GOT3 (cell line): ENCODE measurements around the gene ADAM19.
"Not testable (repeated sequence)": the region's sequence is repeated elsewhere in the genome, so short reads cannot be mapped to it uniquely, and the experiment has no call there.

Experiments
- DNase-seq: peaks from one replicate; lab custom pipeline; 2025; ENCODE audit warnings: mixed read lengths; lab: John Stamatoyannopoulos, UW

The ADAM19 gene

DNA sequence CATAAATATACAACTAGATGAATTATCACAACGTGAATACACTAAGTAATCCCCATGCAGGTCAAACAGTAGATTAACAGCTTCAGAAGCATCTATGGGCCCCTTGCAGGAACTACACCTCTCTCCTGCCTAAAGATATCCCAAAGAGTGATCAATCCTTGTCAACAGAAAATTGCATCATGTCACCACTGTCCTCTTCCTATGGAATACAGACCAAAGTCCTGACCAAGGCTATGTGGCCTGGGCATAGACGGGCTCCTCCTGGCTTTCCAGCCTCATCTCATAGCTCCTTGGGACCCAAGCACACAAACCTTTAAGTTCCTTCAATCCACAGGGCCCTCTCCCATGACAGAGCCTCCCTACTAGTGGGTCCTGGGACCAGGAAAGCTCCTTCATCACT lies 90.2 kb downstream of the ADAM19 start:
- no peak for DNase-seq

DNA sequence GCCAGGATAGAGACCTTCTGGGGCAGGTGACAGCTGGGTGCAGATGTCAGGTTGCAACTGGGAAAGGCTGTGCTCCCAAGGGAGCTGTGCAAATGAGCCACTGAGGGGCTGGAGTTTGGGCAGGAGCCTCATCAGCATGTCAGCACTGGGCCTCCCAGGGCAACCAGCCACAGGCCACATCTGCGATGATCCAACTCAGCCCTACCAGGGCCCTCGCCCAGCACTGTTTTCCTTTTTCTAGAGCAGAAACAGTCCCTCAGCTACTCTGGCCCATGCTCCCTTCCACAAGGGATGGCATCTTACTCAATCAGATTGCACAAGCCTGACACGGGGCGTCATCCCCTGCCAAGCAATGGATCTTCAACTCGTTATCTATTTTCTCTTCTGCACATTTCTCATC lies 90.8 kb downstream of the ADAM19 start:
- peak; percentile 25 for DNase-seq

DNA sequence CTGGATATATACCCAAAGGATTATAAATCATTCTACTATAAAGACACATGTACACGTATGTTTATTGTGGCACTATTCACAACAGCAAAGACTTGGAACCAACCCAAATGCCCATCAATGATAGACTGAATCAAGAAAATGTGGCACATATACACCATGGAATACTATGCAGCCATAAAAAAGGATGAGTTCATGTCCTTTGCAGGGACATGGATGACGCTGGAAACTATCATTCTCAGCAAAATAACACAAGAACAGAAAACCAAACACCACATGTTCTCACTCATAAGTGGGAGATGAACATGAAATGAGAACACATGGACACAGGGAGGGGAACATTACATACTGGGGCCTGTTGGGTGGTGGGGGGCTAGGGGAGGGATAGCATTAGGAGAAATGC lies 92.9 kb downstream of the ADAM19 start:
- DNase-seq, result not testable (repeated sequence)

DNA sequence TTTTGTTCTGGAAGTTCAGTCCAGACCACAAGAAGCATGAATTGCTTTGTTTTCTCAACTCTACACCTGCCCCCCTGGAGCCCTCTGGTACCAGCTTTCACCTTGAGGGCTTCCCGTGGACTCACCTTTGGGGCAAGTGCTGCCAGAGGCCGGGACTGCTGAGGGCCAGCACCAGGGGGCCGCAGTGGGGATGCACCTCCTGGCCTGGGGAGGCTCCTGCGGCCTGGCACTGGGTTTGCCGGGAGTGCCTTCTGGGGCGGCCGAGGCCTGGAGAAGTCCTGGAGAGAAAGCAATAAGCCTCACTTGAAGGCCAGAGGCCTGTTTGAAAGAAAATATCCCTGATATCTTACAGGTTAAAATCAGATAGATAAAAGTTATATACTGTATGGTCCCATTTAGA lies 93.9 kb downstream of the ADAM19 start:
- no peak for DNase-seq

DNA sequence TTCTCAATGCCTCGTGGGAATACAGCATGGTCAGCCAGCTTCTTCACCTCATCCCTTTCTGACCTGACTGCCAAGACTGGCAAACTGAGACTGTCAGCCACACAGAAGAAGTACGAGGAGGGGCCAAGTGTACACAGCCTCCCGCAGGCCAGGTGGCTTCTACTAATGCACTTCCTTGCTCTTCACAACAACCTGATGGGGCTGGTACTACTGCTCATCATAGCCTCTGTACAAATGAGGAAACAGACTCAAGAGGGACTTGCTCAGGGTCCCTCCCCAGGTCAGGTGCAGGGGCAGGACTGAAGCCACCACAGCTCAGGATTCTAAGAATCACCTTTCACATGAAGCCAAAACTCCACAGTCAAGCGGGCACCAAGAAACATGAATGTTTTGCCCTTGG lies 94.3 kb downstream of the ADAM19 start:
- no peak for DNase-seq

DNA sequence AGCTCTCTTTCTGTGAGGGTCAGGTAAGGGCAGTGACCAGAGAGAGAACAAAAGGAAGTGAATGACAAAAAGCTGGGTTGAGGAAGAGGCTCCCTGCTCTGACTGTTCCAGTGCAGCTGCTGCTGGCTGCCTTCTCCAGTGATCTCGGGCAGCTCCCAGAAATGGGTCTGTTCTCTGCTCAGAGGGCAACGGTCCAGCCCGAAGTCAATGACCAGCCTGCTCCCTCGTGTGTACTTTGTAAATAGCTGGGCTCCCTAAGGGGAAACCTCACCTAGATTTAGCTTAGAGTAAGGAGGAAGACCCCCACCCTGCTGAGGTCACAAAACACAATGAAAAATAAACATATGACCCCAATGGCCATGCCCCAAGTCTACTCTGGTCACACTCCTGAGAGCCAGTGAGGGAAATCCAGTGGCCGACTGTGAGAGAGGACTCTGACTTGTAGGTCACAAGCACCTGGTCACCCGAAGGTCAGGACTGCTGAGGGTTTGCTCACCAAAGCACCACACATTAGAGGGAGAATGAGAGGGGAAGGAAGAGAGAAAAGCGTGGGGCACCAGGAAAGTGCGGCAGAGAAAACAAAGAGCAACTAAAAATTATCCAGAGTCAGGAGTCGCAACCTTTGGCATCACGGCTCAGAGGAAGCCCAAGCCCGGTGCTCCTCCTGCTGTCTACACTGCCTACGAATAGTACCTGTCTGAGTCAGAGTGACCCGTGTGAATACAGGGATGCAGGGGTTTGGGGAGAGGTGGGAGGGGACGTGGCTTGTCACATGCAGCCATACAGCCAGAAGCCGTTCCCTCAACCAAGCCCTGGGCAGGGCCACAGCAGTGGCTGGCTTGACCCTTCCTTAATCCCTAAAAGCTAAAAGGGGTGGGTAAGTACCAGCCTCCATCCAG lies 95.7 kb downstream of the ADAM19 start:
- DNase-seq, result no peak

DNA sequence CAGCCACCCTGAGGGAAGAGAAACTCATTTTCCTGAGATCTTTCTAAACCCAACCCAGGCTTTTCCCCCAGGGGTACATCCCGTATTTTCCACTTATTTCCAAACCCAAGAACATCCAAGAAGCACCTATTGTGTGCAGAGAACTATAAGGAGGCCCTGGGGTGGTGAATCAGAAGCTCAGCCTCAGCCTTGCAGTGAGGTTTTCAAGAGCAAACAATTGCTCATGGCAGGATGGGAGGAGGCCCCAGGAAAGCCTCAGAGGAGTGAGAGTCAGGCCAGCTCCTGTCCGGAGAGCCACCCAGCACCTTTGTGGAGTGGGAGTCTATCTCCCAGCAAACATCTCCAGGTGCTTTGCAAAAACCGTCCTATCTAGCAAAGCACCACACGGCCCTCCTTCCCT lies 96.4 kb downstream of the ADAM19 start:
- DNase-seq, result no peak

DNA sequence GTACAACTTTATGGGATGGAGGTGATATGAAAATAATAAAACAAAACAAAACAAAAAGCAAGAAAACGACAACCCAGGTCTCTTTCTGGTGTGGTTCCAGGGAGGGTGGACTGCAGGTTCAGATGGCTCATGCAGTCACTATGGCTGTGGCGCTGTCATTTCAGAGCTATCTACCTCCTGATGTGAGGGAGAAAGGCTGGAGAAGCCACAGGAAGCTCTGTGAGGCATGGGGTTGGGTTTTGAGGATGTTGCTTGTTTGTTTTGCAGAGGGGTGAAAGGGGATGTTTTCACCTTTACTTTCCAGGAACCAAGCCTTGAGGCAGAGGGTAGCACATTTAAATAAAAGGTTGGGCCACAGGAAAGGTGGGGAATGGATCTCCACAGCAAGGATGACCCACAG lies 96.8 kb downstream of the ADAM19 start:
- no peak for DNase-seq

DNA sequence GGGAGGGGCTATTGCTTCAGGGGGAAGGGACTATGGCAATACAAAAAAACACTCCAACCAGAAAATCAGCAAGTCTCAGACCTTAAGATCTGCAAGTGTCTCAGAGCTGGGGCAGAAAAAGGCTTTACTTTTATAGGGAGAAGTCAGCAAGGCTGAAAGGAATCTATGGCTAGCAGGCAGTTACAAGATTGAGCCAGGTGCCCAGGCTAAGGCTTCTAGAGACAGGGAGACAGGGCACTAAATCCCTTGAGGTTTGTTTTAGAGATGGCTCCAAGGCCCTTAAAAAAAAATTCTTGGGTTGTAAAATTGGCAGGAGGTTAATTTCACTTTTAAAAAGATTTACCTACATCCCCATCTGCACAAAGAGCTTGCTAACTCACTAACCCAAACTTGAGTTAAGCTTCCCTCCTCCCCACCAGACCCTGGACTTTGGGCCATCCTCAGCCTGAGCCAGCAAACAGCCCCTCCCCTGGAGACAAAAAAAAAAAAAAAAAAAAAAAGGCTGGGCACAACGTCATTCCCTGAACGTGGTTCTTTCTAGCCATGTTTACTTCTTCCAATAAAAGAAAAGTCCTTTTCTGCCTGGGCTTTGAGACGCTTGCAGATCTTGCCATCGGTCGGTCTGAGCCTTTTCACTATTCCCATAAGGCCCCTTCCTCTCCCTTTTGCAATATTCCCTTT lies 97.6 kb downstream of the ADAM19 start:
- no peak for DNase-seq

DNA sequence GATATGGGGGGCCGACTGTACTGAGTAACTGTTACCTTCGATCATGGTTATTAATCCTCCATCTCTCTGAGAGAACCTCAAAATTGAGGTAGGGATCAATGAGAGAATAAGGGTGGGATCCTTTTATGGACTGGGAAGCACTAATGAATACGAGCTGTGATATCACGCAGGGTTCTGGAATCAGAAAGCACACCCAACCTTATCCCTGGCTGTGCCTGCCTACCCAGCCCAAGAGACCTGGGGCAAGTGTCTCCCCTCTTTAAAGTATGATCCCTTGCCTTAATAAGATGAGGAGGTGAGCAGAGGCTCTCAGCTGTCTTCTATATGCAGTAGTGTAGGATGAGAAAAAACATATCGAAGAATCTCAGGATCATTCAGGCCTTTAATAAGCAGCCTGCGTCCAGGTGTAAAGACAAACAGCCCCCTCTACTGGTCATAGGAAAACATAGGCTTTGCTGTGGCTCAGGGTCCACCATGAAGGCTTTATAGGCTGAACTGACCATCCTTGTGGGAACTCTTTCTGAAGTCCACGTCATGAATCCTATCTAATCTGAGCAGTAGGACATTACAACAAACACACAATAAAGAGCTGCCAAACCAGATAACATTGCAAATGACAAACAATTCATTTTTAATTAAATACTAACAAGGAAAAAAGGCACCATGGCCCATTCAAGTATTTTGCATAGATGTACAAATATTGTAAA lies 98.7 kb downstream of the ADAM19 start:
- DNase-seq, result no peak

DNA sequence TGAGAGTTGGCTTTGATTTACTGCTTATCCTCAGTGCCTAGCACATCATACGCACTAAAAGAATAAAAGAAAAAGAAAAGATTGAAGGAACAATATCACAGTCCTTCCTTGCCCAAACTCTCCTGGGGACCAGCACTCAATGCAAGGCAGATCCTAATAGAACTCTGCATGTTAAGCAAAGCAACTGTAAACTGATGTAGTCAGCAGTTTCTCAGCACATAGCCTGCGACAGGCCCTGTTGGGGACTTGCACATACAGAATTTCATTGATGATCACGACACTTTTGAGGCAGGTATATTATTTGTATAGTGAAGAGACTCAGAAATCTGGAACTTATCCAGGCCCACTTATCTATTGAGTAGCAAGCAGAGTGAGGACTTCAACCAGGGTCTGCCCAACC lies 100.1 kb downstream of the ADAM19 start:
- no peak for DNase-seq

DNA sequence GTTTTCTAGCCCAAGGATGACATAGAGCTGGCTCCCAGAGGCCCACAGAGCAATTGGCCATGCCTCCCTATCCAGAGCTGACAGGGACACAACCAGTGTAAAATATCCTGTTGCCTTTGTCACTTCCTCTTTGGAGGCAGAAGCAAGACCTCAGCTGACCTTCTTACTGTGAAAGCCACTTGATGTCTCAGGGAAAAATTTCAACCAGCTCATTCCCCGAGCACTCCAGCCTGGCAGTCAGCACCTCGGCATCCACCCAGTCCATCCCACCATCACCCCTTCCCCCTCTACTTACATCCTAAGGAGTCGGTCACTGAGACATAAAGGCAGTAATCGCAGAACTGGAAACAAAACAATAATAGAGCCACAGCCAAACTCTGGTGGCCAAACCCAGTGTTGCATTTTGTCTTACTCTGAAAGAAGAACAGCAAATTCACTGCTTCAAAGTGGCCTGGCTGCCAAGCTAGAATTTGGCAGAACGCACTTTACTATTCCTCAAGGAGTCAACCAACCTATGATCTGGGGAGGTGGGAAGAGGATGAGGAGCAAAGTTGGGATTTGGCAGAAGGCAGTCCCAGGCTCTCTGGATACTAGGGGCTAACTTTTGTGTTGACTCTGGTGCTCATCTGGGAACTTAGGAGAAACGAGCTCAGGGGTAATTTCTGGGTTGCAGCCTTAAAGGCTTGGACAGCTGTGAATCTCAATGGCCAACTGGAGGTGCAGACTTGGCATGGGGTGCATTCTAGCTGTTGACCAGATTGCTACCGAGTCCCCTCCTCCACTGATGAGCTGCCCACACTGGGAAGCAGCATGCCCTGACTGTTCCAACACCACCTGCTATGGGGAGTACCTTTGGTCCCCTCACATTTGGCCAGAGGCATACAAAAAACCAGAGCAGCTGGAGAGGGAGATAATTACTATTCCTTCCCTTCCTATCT lies 101.9 kb downstream of the ADAM19 start:
- no peak for DNase-seq

DNA sequence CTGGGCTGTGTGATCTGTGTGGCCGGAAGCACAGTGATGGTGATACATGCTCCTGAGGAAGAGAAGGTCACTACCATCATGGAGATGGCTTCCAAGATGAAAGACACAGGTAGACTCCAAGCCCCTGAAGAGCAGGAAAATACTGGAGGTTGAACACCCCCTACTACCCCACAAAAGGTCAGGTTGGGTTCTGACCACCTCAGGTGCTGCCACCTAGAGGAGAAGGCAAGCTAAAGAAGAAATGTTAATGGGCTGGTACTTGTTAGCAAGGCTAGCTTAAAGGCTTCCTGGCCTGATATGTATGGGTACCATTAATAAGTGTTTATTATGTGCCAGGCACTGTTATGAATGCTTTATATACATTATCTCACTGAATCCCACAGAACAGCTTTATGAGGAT lies 103.9 kb downstream of the ADAM19 start:
- no peak for DNase-seq

DNA sequence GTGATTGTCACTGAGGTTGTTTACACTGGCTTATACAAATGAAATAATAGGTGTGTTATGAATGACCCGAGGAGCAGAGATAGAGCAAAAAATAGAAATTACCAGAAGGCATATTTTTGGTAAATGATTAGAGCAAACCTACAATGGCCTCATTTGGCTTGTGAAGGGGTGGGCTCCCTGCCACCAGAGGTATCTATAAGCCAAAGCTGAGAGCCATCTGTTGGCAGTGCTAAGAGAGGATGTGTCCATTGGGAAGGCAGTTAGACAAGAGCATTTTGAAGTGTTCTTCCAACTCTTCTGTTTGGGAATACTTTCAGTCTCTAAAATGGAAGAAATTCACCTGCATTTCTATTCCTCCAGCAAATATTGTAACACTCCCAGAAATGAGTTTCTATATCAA lies 104.9 kb downstream of the ADAM19 start:
- DNase-seq, result no peak

DNA sequence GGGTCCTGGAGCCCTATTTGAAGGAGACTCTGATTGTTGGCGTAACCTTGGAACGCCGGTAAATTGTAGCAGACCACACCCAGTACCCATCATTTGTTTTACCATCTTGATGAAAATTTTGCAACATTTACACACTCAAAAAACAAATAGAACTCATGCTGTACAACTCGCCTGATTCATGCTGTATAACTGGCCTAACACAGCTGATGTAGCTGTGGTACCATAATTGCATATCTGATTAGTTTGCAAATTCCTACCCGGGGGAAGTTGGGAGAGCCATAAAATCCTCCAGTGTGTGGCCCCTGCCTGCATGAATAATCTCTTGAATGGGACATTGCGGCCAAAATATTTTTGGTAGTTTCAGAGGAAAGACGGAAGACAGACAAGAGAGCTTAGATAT lies 105.9 kb downstream of the ADAM19 start:
- no peak for DNase-seq

DNA sequence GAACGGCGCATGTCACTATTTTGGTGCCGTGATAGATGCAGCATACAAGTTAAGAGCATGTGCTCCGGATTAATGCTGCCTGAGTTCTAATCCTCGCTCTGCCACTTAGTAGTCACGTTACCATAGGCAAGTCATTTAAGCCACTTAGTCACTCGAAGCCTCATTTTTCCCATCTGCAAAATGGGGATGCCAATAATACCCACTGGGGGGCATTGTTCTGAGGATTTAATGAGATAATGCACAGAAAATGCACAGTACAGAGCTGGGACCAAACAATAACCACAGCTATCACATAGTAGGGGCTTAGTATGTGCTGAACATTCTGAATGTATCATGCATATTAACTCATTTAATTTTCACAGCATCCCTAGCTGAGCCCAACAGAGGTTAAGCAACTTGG lies 106.5 kb downstream of the ADAM19 start:
- no peak for DNase-seq

DNA sequence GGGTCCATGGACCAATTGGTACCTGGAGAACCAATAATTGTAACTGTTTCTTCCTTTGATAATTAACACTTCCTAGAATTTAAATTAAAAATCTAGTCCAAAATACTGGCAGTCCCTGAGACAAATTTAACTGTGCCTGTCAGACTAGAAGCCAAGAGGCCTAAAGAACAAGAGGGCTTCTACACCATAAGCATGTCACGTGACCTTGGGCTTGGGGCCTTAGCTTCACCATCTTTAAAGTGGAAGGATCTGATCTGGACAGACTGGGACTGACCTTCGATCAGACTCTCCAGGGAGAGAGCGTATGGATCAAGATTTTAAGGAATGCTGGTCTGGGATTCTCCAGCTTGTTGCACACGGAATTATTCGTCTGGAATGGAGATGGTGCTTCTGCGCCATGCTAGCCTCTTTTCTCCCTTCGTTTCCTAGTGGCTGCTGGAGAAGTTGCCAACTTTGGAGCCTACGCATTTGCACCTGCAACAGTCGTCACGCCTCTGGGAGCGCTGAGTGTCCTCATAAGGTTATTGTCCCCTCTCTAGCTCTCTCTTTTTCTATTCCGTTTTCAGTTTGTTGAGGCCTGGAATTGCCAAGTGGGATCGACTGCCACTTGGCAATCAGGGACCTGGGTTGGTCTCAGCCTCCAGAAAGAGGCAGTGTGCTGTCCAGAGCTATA lies 107.1 kb downstream of the ADAM19 start:
- no peak for DNase-seq

DNA sequence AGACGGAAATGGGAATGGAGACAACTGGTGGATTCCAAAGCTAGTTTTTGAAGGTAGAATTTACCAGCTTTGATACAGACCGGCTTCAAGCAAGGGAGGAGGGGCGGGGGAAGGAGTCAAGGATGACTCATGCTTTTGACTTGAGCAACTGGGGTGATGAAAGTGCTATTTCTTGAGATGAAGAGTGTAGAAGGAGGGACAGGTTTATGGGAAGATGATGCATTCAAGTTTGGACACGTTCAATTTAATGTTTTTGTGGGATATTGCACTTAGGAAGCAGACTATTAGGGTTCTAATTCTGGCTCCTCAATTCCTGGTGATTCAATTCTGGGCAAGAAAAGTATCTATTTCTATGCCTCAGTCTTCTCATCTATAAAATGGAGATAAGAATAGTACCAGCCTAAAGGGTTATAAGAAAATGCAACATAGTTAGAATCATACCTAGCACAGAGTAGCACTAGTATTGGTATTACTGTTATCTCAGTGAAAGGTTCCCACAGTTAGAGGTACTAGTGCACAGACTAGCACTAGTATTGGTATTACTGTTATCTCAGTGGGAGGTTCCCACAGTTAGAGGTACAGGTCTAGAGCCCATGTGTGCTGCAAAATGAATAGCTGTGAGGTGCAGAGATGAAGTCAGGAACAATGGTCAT lies 110.9 kb downstream of the ADAM19 start:
- peak; percentile 23 for DNase-seq

DNA sequence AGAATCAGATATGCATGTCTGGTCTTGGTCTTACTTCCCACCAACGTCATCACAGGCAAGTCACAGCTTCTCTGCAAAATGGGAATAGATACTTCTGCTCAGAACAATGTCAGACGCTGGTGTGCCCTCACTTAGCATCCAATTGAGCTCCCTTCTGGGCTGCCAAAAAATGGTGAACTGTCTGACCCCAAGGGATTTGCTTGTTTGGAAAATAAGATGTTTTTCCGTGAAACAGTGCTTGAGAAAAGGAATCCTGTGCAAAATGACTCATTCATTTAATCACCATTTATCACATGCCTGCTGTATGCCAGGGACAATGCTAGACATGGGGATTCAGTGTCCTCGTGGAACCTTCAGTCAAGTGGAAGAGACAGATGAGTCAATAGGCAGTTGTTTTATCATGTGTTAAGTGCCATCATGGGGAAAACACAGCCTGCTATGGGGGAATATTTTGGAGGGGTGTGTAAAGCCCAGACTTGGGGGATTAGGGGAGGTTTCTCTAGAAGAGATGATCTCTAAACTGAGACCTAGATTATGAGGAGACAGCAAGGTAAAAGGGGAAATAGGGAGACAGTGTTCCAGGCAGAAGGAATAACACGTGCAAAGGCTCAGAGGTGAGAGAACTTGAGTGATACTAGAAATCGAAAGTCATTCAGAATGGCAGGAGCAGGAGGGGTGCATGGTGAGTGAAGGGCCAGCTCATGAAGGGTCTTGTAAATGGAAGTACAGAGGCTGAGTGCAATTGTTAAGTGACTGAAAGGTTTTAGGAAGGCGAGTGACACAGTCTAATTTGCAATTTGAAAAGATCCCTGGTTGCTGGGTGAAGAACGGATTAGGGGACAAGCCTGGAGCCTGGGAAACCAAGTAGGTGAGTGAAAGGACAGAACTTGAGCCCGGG lies 111.7 kb downstream of the ADAM19 start:
- DNase-seq, result no peak

DNA sequence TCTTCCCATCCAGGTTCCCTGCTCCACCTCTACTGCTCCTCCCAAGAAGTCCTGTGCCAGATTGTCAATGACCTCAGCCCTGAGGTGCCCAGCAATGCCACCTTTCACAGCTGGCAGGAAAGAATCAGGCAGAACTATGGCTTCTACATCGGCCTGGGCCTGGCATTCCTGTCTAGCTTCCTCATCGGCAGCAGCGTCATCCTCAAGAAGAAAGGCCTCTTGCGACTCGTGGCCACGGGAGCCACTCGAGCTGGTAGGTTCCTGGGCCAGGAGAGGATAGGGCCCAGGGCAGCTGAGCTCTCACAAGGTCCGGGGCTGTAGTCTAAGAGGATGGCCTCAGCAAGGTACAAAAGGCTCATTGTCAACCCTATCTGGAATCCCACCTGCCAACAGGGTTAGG lies 112.5 kb downstream of the ADAM19 start:
- DNase-seq, result no peak
